Muscle layer of colon (tissue), 2 donors: Measurements from ENCODE around the gene PRPF4.
"Not testable (repeated sequence)": the region's sequence is repeated elsewhere in the genome, so short reads cannot be mapped to it uniquely, and the experiment has no call there.

Experiments
- H3K27ac ChIP-seq: one replicate; pipeline ENCODE4 v1.7.0; 2013; ENCODE audit warnings: low read depth, mild to moderate bottlenecking, low read length, moderate library complexity
- H3K27me3 ChIP-seq, 2 donors: one replicate each; pipeline ENCODE4 v1.7.0; 2013; ENCODE audit warnings: low read length in 2 of 2, mild to moderate bottlenecking in 2 of 2; ENCODE audit not compliant: insufficient read depth in 2 of 2, control insufficient read depth in 1 of 2
- H3K36me3 ChIP-seq: one replicate; pipeline ENCODE4 v1.7.0; 2013; ENCODE audit warnings: mild to moderate bottlenecking, low read length; ENCODE audit not compliant: insufficient read depth
- H3K4me1 ChIP-seq: one replicate; pipeline ENCODE4 v1.7.0; 2013; ENCODE audit warnings: mild to moderate bottlenecking, low read length; ENCODE audit not compliant: insufficient read depth
- H3K4me3 ChIP-seq, 2 donors: one replicate each; pipeline ENCODE4 v1.7.0; 2013; ENCODE audit warnings: low read length in 2 of 2, low read depth in 1 of 2, mild to moderate bottlenecking in 1 of 2, moderate library complexity in 1 of 2
- H3K9ac ChIP-seq: one replicate; pipeline ENCODE4 v1.7.0; 2013; ENCODE audit warnings: low read length
- H3K9me3 ChIP-seq: one replicate; pipeline ENCODE4 v1.7.0; 2013; ENCODE audit warnings: mild to moderate bottlenecking, low read length
- donor health status: abdominal sarcoma.
- donor health status: Adenocarcinoma of cecum.

PRPF4 gene

DNA sequence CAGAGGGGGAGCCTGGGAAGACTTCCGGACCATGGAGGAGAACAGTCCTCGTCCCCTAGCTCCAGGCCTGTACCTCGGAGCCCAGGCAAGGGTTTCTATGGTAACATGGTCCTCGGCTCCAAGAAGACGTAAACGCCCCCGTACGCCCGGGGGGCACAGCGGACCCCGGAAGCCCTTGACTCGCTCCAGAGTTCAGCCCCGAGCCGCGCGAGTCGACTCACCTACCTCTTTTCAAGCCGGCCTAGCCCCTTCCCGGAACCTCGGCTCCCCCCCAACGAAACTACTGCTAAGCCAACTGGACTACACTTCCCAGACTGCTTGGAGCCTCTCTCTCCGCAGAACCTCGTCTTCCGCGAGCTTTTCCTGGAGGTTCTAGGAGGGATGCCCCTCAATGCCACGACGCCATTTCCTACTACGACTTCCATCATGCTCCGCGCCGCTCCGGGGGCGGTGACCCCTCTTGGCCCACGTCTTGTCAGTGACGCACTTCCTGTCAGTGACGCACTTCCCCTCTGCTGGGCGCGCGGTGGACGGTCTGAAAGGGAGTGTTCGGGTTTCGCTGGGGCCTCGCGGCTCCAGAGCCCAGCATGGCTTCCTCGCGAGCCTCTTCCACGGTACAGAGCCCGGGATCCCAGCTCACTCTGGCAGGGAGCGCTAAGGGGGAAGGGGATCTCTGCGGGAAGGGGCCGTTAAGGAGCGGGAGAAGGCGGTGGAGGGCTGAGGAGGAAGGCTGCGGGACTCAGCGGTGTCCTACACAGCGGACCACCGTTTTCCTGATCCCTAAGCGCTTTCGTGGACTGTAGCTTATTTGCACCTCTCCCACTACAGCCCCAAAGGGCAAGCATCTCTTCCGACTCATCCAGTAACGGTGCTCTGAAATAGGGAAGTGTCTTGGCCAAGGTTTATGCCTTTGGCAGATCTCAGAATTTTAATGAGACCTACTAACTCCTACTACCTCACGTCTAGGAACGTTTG is at the start of gene PRPF4, which contains the start of gene CDC26:
TSS of gene PRPF4 (plus strand) at position 502 of the 975 bp plus-strand sequence. CDS start at position 588, 86 bp downstream.
TSS of gene CDC26 (minus strand) at position 416 of the 975 bp plus-strand sequence. CDS start 3,065 bp downstream, outside the sequence.
- Histone ChIP-seq H3K36me3 (peaks cover 55% of the 10 kb centered on the region), H3K4me1 (peaks cover 19% of the 10 kb centered on the region), H3K9ac (peak within 1 kb of the TSS; percentile 80), H3K4me3 (peak within 1 kb of the TSS; percentile 63 to 79), H3K27me3 (no peaks in the 10 kb centered on the region), H3K9me3 (no peaks in the 10 kb centered on the region), H3K27ac (peak within 1 kb of the TSS; percentile 59)

DNA sequence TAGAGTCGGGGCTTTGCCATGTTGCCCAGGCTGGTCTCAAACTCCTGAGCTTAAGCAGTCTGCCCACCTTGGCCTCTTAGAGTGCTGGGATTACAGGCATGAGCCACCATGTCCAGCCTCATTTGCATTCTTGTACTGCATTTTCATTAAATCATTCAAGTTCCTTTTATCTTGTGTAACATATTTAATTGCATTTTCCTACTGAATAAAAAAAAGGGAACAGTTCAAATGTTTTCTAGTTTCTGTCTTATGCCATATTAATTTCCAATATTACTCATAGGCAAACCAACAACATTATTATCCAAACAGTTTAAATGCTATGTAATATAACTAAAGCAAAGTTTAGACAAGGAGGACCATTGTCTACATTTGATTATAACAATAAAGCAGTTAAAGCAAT is 48.0 kb upstream of the PRPF4 start:
- no peaks in the 10 kb centered on the region for H3K27me3 ChIP-seq
- H3K4me1 ChIP-seq: peaks cover 10% of the 10 kb centered on the region
- peaks cover 5% of the 10 kb centered on the region for H3K36me3 ChIP-seq
- no peak overlapping the region for H3K27ac ChIP-seq
- H3K9me3 ChIP-seq: no peaks in the 10 kb centered on the region
- H3K9ac ChIP-seq: no peak overlapping the region
- no peak overlapping the region for H3K4me3 ChIP-seq

DNA sequence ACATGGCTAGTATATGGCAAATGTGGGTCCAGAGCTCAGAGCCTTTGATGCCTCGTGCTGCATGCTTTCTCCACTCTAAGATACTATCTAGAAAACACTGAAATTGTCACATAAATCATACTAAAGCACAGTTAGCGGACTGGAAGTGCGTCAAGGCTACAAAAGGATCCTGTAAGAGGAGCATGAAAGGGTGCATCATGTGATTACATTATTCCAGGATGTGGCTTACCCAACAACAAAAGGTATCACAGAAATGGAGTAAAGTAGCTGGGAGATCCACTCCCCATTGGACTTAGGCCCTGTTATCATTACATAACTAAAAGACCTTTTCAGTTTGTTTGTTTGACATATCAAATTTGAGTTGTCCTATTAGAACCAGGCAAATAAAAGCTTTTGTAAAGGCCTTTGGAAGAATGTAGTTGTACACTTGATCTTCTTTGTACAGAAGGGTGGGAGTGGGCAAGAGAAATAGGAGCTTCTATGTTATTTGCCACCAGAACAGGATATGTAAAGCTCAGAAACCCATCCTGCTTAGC is 47.3 kb upstream of the PRPF4 start:
- no peaks in the 10 kb centered on the region for H3K9me3 ChIP-seq
- no peak overlapping the region for H3K9ac ChIP-seq
- H3K4me1 ChIP-seq: peaks cover 2% of the 10 kb centered on the region
- no peak overlapping the region for H3K27ac ChIP-seq
- H3K27me3 ChIP-seq: no peaks in the 10 kb centered on the region
- peaks cover 5% of the 10 kb centered on the region for H3K36me3 ChIP-seq
- no peak overlapping the region for H3K4me3 ChIP-seq

DNA sequence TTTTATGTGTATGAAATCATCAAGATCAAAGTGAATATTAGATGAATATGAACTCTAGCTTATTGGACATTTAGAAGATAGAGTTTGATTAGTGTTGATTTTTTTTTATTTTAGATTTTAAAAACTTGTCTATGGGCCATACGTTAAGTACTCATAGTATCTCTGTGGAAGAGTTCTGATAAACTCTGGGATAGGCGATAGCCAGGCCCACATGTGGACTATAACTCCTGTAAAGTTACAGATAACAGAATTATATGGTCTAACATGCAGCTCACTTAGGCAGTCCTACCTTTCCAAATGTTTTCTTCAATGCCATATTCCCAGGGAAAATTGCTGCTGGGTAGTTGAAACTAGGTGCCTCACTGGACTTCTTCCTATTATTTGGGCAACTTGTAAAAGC is 43.8 kb upstream of the PRPF4 start:
- no peak overlapping the region for H3K4me3 ChIP-seq
- no peaks in the 10 kb centered on the region for H3K9me3 ChIP-seq
- no peaks in the 10 kb centered on the region for H3K27me3 ChIP-seq
- H3K4me1 ChIP-seq: no peaks in the 10 kb centered on the region
- no peak overlapping the region for H3K9ac ChIP-seq
- H3K36me3 ChIP-seq: no peaks in the 10 kb centered on the region
- no peak overlapping the region for H3K27ac ChIP-seq

DNA sequence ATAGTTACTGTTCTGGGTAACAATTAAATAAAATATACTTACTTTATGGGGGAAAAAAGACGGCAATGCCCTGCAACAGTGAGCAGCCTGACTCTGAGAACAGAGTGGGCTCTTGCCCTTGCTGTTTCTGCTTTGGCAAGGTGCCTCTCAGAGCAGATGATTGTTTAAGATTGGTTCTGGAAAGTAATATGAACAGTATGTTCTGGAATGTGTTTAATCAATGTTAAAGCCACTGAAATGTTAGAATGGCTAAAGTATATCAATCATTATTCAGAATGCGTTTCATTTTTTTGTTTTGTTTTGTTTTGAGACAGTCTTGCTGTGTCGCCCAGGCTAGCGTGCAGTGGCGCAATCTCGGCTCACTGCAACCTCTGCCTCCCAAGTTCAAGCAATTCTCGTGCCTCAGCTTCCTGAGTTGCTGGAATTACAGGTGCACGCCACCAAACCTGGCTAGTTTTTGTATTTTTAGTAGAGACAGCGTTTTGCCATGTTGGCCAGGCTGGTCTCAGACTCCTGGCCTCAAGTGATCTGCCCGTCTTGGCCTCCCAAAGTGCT is 39.7 kb upstream of the PRPF4 start:
- H3K4me1 ChIP-seq, H3K27me3 ChIP-seq, H3K27ac ChIP-seq, H3K36me3 ChIP-seq, H3K4me3 ChIP-seq, H3K9me3 ChIP-seq, H3K9ac ChIP-seq: not testable (repeated sequence)

DNA sequence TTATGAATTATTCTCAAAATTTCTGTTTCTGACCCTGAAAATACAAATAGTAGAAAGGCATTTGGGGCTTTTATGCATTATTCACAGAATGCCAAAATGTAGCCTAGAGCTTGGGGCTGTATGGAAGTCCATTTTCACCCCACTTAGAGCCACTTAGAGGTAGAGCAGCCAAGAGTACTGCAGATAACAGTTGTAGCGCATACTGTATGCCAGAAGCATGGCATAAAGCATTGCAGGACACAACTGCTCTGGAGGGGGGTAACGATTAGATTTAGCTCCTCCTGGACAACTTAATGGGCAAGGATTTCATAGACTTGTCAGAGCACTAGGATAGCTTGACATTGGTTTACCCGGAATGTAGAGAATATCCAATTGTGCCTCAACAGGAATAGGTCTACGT is 38.4 kb upstream of the PRPF4 start:
- Histone ChIP-seq H3K9me3 (no peaks in the 10 kb centered on the region), H3K9ac (no peak overlapping the region), H3K36me3 (no peaks in the 10 kb centered on the region), H3K4me3 (no peak overlapping the region), H3K4me1 (no peaks in the 10 kb centered on the region), H3K27me3 (no peaks in the 10 kb centered on the region), H3K27ac (no peak overlapping the region)

DNA sequence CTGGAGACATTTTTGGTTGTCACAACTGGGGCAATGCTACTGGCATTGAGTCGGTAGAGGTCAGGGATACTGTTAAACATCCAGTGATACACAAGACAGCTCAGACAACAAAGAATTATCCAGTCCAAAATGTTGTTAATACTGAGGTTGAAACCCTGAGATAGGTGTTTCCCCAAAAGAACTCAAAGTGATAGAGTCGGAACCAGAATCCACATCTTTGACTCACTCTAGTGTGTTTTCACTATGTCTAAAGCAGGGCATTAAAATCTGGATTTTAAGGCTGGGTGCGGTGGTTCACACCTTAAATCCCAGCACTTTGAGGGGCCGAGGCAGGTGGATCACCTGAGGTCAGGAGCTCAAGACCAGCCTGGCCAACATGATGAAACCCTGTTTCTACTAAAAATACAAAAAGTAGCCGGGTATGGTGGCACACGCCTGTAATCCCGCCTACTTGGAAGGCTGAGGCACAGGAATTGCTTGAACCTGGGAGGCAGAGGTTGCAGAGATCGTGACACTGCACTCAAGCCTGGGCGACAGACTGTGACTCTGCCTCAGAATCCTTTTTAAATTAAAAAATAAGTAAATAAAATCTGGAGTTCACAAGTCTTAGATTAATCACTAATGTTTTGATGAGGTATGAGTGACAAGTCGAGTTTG is 37.1 kb upstream of the PRPF4 start:
- no peak overlapping the region for H3K9ac ChIP-seq
- no peaks in the 10 kb centered on the region for H3K4me1 ChIP-seq
- no peak overlapping the region for H3K27ac ChIP-seq
- no peaks in the 10 kb centered on the region for H3K9me3 ChIP-seq
- no peaks in the 10 kb centered on the region for H3K36me3 ChIP-seq
- H3K27me3 ChIP-seq: no peaks in the 10 kb centered on the region
- H3K4me3 ChIP-seq: no peak overlapping the region

DNA sequence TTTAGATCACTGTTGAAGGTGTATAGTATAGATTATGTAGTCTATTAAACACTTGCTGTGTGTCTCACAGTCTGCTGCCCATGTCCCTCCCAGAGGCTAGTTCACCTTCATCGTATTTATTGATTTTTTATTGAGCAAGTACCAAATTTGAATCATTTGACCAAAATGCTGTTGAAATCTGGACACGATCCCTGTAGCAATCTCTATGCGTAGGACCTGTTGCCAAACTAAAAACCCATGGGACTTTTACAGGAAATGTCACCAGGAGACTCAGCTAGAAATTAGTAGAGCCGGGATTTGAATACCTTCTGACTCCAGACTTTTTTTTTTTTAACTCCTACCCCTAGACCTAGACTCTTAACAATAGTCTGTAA is 36.6 kb upstream of the PRPF4 start:
- Histone ChIP-seq H3K36me3 (no peaks in the 10 kb centered on the region), H3K4me3 (no peak overlapping the region), H3K4me1 (no peaks in the 10 kb centered on the region), H3K9me3 (no peaks in the 10 kb centered on the region), H3K9ac (no peak overlapping the region), H3K27me3 (no peaks in the 10 kb centered on the region), H3K27ac (no peak overlapping the region)

DNA sequence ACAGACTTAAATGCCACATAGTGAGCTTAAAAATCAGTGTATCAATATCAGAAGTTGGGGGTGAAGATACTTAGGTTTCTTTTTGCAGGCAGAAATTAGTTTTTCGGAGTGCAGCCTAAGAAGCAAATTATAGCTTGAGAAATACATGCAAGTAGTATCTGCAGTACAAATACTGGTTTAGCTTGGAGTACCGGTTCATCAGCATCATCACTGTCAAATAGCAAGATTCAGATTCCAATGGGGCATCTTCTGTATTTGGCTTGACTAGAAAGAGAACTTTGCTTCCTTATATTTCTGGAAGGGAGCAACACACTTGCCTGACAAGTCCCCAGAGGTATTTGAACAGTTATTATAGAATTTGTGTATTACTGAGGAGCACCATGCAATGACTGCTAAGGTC is 34.3 kb upstream of the PRPF4 start:
- Histone ChIP-seq H3K27ac (no peak overlapping the region), H3K36me3 (no peaks in the 10 kb centered on the region), H3K4me1 (no peaks in the 10 kb centered on the region), H3K9me3 (no peaks in the 10 kb centered on the region), H3K27me3 (no peaks in the 10 kb centered on the region), H3K9ac (no peak overlapping the region), H3K4me3 (no peak overlapping the region)

DNA sequence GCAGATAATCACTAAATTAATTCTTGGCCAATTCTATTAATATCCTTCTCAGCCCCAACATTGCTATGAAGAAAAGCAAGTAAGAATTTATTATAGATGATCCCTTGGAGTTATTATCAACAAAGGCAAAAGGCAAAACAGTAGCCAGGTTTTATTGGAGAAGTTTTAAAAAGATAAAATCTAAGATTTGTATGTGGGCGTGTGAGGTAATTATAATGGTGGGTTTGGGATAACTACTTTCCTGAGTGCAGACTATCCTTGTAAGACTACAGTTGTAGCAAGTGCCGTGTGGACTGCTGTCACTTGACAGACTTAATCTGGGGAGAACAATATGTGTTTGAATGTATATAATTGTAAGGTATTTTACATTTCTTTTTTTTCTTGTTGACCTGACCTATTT is 30.9 kb upstream of the PRPF4 start:
- H3K27me3 ChIP-seq: no peaks in the 10 kb centered on the region
- H3K9me3 ChIP-seq: no peaks in the 10 kb centered on the region
- no peak overlapping the region for H3K9ac ChIP-seq
- no peaks in the 10 kb centered on the region for H3K36me3 ChIP-seq
- H3K4me1 ChIP-seq: no peaks in the 10 kb centered on the region
- no peak overlapping the region for H3K4me3 ChIP-seq
- no peak overlapping the region for H3K27ac ChIP-seq

DNA sequence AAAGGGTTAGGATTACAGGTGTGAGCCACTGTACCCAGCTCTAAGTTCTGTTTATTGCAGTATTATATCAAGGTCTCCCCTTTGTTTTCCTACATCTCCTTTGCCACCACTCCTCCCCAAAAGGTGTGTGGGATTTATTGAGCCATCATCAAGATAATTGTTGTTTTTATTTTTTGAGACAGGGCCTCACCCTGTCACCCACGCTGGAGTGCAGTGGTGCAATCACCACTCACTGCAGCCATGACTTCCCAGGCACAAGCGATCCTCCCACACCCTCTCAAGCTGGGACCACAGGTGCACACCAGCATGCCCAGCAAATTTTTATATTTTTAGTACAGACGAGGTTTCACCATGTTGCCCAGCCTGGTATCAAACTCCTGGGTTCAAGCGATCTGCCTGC is 29.6 kb upstream of the PRPF4 start:
- Histone ChIP-seq H3K27me3 (no peaks in the 10 kb centered on the region), H3K36me3 (no peaks in the 10 kb centered on the region), H3K9me3 (no peaks in the 10 kb centered on the region), H3K4me1 (no peaks in the 10 kb centered on the region), H3K9ac (no peak overlapping the region), H3K4me3 (no peak overlapping the region), H3K27ac (no peak overlapping the region)
